ENCODE results near the gene GSN. TPM values are rescaled to one million over a fixed set of nuclear protein-coding genes. Genes with fewer than 3 reads are reported as not detected.
"Not testable (repeated sequence)": the region's sequence is repeated elsewhere in the genome, so short reads cannot be mapped to it uniquely, and the experiment has no call there.

Gene GSN
- polyA plus RNA-seq, 6 donors from 2014 or later = 3.3 to 13.5 (median 8.0) TPM

DNA sequence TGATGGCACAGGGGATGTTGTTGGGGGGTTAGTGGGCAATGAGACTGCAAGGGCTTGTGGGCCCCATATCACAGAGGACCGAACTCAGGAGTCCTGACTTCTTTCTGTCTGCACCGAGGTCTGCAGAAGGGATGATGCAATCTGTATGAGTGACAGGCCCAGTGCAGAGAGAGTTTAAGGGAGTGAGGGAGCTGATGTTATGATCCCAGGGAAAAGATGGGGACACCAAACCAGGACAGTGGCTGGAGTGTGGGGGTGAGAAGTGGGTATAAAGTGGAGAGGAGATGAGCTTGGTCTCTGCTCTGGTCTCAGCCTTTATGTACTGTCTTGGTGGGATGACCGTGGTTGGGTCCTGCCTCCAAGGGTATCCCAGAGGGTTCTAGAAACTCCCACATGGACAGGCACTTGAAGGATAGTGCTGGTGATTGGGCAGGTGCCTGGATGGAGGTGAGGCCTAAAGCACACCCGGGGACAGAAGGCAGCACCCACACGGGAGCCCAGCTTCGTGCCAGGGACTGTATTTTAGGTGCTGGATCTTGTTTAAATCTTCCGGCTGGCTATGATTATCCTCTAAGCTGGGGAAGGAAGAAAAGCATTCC lies 21.9 kb downstream of the GSN start:
- Mint-ChIP-seq H3K36me3 (peaks cover 0 to 7% of the 10 kb centered on the region in 2 donors), H3K27ac (peak overlapping the region in 3 of 6 donors; percentile 38 to 59 (median 41)), H3K27me3 (no peaks in the 10 kb centered on the region), H3K4me3 (no peak overlapping the region), H3K9me3 (no peaks in the 10 kb centered on the region), H3K4me1 (peaks cover 28 to 33% (median 29%) of the 10 kb centered on the region in 3 donors)
- no peak for DNase-seq
- no peak for ATAC-seq (ENCODE audit: low read depth in 2 of 2)

DNA sequence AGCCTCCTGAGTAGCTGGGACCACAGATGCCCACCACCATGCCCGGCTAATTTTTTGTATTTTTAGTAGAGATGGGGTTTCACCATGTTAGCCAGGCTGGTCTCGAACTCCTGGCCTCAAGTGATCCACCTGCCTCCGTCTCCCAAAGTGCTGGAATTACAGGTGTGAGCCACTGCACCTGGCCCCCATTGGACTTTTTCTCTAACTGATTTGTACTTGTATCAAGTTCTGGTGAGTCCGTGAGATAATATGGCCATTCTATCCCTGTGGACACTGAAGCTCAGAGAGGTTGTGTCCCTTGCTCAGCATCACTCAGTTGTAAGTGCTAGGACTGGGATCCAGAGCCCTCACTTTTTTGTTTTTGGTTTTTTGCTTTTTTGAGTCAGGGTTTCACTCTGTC lies 23.6 kb downstream of the GSN start:
- H3K27me3 Mint-ChIP-seq; H3K4me3 Mint-ChIP-seq; H3K36me3 Mint-ChIP-seq; DNase-seq; ATAC-seq (ENCODE audit: low read depth in 2 of 2); H3K9me3 Mint-ChIP-seq: not testable (repeated sequence)
- peaks cover 15 to 23% (median 17%) of the 10 kb centered on the region in 3 donors for H3K4me1 Mint-ChIP-seq
- peak overlapping the region in 1 of 6 donors; percentile 24 for H3K27ac Mint-ChIP-seq

DNA sequence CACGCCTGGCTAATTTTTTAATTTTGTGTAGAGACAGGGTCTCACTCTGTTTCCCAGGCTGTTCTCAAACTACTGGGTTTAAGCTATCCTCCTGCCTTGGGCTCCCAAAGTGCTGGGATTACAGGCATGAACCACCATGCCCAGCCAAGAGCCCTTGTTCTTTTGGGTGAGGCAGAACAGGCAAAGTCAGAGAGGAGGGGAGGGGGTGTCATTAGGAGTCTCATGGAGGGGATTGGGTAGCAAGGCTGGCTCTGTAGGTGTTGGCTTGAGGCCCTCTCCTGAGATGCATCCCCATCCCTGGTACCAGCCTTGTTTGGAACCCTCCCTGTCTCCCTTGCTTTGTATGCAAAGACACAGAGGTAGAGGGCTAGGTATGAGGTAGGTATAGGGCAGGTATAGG lies 24.1 kb downstream of the GSN start:
- H3K27ac Mint-ChIP-seq = peak overlapping the region in 1 of 6 donors; percentile 85
- no peaks in the 10 kb centered on the region for H3K27me3 Mint-ChIP-seq
- ATAC-seq (ENCODE audit: low read depth in 2 of 2) = no peak
- DNase-seq = no peak
- no peaks in the 10 kb centered on the region for H3K9me3 Mint-ChIP-seq
- H3K36me3 Mint-ChIP-seq = peaks cover 0 to 7% of the 10 kb centered on the region in 2 donors
- peaks cover 14 to 21% (median 16%) of the 10 kb centered on the region in 3 donors for H3K4me1 Mint-ChIP-seq
- H3K4me3 Mint-ChIP-seq = no peak overlapping the region

DNA sequence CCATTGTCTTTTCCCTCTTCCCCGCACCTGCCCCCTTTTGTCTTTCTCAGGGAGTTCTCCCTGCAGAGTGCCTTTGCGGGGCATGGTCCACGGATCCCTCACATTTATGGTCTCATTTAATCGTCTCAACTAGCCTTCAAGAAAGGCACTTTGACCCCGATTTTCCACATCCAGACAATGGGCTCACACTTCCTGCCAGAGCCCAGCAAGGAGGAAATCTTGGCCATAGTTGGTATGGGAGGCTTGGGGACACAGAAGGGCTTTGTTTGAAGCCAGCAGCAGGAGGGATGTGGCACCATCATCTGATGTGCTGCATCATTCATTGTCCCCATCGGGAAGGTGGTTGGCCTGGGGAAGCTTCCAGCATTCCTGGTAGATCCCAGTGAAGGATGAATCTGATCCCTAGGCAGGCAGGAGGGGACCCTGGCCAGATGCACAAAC lies 24.9 kb downstream of the GSN start:
- Mint-ChIP-seq H3K4me3 (no peak overlapping the region), H3K36me3 (peaks cover 0 to 7% of the 10 kb centered on the region in 2 donors), H3K4me1 (peaks cover 16 to 21% (median 16%) of the 10 kb centered on the region in 3 donors), H3K27me3 (no peaks in the 10 kb centered on the region), H3K27ac (no peak overlapping the region), H3K9me3 (no peaks in the 10 kb centered on the region)
- no peak for DNase-seq
- ATAC-seq (ENCODE audit: low read depth in 2 of 2) = no peak

DNA sequence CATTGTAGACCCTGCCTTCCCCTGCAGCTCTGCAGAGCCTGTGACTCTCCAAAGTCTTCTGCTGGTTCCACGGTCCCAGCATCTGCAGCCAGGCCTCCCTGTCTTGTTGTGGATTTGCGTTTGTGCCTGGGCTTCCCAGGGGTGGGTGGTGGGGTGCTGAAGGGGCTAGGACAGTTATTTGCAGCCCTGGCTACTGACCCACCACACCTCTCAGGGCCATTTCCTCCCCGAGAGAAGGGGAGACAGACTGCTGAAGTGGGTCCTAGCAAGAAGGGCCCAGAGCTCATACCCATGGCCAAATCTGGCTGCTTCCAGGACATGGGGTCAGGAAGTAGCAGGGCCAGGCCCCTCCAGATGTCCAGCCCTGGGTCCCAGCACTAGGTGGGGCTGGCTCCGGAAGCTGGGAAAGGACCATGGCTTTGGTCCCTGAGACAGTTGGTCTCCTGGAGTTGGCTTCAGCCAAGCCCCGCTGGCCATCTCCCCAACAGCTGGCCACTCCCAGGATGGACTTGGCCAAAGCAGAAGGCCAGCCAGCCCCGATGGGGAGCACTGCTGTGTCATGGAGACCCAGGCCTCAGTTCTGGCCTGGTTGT lies 26.3 kb downstream of the GSN start:
- ATAC-seq (ENCODE audit: low read depth in 2 of 2) (no peak), DNase-seq (no peak)
- Mint-ChIP-seq H3K27ac (no peak overlapping the region), H3K4me3 (no peak overlapping the region), H3K36me3 (no peaks in the 10 kb centered on the region), H3K9me3 (no peaks in the 10 kb centered on the region), H3K4me1 (peaks cover 19 to 22% (median 20%) of the 10 kb centered on the region in 3 donors), H3K27me3 (no peaks in the 10 kb centered on the region)

DNA sequence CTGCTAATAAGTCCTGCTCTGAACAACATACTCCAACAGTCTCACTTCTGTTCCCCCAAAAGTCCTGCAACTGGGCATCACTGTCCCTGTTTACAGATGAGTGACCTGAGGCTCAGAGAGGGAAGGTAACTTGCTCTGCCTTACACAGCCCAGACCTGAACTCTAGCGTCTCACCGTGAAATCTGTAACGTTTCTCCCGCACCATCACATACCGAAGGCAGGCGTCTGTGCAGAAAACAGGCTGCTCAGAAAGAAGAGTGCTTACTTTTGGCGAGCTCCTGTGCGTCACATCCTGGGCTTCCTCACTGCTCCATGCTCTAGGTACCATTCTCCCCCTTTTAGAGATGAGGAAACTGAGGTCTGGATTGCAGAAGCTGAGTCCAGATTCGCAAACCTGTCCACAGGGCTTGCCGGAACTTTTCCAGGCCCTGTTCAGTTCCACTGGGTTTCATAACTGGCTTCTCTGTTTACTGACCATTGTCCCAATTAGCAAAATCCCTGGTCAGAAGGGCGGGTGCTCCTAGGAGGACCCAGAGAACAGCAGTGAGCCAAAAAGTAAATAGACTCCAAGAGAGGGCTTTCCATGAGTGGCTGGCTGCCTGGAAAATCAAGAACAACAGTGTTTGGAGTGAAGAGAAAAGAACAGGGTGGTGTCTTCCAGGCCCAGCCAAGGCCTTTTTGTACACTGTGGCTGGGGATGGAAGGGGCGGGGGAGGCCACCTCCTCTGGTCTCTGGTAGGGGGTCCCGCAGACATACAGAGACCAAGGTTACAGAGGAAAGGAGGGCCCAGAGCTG lies 27.1 kb downstream of the GSN start:
- Mint-ChIP-seq H3K27me3 (peaks cover 1 to 3% (median 2%) of the 10 kb centered on the region in 3 donors), H3K36me3 (no peaks in the 10 kb centered on the region), H3K4me1 (peaks cover 13 to 19% (median 18%) of the 10 kb centered on the region in 3 donors), H3K27ac (peak overlapping the region in 1 of 6 donors; percentile 76), H3K4me3 (no peak overlapping the region), H3K9me3 (no peaks in the 10 kb centered on the region)
- DNase-seq = no peak
- no peak for ATAC-seq (ENCODE audit: low read depth in 2 of 2)

DNA sequence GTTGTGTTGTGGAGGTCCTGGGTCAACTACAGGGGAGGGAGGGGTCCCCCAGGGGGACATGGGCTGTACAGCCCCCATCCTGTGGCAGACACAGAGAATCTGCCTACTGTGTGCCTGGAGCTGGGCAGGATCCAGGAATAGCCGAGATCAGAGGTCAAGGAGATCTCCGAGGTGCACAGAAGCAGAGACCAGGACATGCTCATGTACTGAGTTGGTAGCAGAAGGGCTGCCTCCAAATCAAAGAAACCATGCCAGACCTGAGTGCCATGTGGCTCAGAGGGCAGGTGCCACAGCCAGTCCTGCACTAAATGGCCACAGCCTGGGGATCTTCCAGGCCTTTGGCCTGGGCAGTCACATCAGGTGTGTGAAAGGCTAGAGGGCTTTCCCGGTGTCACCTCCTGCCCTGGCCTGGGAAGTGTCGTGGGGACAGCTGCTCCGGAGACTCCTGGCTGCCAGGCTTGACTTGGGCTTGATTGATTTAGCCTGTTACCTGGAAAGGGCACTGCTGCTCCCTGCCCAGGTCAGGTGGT lies 27.8 kb downstream of the GSN start:
- peaks cover 5 to 9% (median 9%) of the 10 kb centered on the region in 3 donors for H3K27me3 Mint-ChIP-seq
- H3K9me3 Mint-ChIP-seq = no peaks in the 10 kb centered on the region
- H3K27ac Mint-ChIP-seq = no peak overlapping the region
- H3K4me3 Mint-ChIP-seq = no peak overlapping the region
- H3K36me3 Mint-ChIP-seq = no peaks in the 10 kb centered on the region
- peaks cover 20 to 26% (median 25%) of the 10 kb centered on the region in 3 donors for H3K4me1 Mint-ChIP-seq
- ATAC-seq (ENCODE audit: low read depth in 2 of 2) = no peak
- no peak for DNase-seq

DNA sequence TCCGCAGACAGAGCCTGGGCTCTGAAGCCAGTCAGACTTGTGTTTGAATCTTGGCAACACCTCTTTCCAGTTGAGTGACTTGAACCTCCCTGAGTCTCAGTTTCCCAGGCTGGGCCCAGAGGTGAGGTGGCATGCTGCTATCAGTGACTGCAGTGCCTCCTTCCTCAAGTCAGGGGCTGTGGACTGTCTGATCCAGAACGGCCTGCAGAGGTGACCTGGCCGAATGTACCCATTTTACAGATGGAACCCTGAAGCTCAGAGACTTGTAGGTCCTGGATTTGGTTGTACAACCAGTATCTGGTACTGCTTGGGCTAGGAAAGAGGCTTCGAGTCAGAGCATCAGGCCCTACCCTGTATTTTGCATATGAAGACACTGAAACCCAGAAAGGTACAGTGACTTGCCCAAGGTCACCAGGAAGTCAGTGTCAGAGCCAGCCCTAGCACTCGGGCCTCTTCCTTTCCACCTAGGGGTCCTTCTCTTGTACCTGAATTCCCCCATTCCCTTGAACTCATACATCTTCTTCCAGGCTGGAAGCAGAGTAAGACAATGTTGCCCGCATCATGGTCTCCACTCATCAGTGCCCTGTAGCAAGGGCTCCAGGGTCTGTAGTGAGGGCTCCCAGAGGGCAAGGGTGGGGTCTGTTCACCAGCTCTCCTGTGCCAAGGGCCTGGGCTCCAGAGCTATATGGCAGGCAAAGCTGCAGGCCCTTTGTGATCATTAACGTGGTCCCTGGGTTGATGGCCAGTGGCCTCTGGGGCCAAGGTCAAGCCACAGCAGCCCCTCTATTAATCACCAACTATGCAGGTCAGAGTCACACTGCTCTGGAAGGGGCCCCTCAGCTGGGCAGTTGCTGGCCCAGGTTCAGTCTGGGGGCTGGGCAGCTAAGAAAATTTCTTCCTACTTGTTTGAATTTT lies 28.5 kb downstream of the GSN start:
- peak overlapping the region in 1 of 6 donors; percentile 47 for H3K27ac Mint-ChIP-seq
- no peak for DNase-seq
- H3K9me3 Mint-ChIP-seq = no peaks in the 10 kb centered on the region

DNA sequence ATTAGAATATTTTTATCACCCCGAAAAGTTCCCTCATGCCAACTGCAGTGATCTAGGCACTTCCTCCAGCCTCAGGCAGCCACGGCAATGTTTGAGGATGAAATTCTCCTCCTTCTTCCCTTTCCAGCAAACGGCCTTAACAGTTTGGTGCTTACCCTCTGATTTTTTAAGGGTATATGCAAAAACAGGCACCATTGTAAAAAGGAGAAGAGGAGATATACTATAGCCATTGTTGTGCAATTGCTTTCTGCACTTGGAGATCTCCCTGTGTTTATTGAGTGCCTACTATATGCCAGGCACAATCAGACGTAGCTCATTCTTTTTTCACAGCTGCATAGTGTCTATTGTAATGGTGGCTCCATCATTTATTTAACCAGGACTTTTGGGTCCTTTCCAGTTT lies 29.4 kb downstream of the GSN start:
- DNase-seq = no peak
- H3K4me3 Mint-ChIP-seq = no peak overlapping the region

More for the DNA sequence above, 28.5 kb downstream of the GSN start:
- Mint-ChIP-seq H3K36me3 (no peaks in the 10 kb centered on the region), H3K27me3 (peaks cover 5 to 9% (median 9%) of the 10 kb centered on the region in 3 donors), H3K4me1 (peaks cover 20 to 29% (median 27%) of the 10 kb centered on the region in 3 donors), H3K4me3 (peak overlapping the region in 1 of 8 donors; percentile 28)
- ATAC-seq (ENCODE audit: low read depth in 2 of 2) = no peak

DNA sequence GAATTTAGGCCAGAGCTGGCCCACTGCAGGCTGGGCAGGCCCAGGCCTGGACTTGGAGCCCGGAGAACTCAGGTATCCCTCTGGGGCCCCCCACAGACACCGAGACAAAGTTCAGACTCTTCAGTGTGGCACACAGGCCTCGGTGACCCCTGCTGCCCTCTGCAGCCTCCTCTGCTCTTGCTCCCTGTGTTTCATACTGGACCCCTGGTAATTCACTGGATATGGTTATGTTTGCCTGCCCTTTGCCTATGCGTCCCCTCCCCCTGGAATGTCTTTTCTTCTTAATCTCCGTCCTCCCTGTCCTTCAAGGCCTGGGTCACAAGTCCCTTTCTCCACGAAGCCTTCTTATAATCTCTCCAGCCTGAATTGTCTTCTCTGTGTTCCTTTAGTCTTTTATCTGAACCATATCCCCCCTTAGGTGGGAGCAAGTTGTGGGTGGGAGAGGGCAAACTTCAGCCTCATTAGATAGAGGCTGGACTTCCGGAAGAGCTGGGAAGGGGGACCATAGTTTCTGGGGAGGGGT lies 30.1 kb downstream of the GSN start:
- H3K4me3 Mint-ChIP-seq = peak overlapping the region in 6 of 8 donors; percentile 51 to 92 (median 89)
- H3K36me3 Mint-ChIP-seq = no peaks in the 10 kb centered on the region
- peak overlapping the region in 2 of 6 donors; percentile 83 to 90 for H3K27ac Mint-ChIP-seq
- DNase-seq (no peak), ATAC-seq (ENCODE audit: low read depth in 2 of 2) (no peak)
- peaks cover 20 to 29% (median 27%) of the 10 kb centered on the region in 3 donors for H3K4me1 Mint-ChIP-seq
- H3K27me3 Mint-ChIP-seq = peaks cover 5 to 9% (median 9%) of the 10 kb centered on the region in 3 donors
- H3K9me3 Mint-ChIP-seq = no peaks in the 10 kb centered on the region

More for the DNA sequence above, 29.4 kb downstream of the GSN start:
- H3K9me3 Mint-ChIP-seq = no peaks in the 10 kb centered on the region
- H3K36me3 Mint-ChIP-seq = no peaks in the 10 kb centered on the region
- peaks cover 20 to 29% (median 27%) of the 10 kb centered on the region in 3 donors for H3K4me1 Mint-ChIP-seq
- ATAC-seq (ENCODE audit: low read depth in 2 of 2) = no peak
- peak overlapping the region in 3 of 6 donors; percentile 38 to 90 (median 83) for H3K27ac Mint-ChIP-seq
- H3K27me3 Mint-ChIP-seq = peaks cover 5 to 9% (median 9%) of the 10 kb centered on the region in 3 donors

DNA sequence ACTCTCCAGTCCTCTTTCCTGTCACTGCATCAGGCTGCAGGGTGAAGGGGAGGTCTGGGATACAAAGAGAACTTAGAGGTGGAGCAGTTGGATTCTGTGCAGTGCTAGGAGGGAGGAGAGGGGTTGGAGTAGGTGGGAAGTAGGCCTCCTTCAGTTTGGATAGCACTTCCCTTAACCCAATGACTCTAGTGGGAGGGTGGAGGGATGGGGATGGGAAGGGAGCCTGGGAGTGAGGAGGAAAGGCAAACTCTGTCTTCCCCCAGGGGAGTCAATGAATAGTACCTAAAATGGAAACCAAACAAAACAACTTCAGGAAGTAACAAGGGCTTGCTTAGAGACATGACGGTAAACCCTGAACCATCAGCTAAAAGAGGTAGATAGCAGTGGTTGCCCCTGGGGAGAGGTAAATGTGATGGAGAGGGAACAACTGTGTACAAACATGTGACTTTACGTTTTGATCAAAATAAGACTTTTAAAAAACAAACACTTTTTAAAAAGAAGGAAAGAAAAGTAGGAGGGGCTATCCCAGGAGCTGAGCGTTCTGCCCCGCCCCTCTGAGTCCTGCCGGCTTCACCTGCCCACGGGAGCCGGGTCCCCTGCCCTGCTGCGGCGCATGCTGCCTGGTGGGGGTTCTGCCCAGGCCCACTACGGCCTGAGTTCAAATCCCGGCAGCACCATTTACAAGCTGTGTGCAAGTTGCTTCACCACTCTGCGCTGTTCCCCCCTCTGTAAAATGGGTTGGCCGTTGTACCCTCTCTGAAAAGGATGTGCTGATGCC lies 30.9 kb downstream of the GSN start:
- Mint-ChIP-seq H3K27ac (peak overlapping the region in 5 of 6 donors; percentile 18 to 85 (median 48)), H3K4me3 (peak overlapping the region; percentile 62 to 92 (median 88)), H3K27me3 (peaks cover 5 to 9% (median 9%) of the 10 kb centered on the region in 3 donors), H3K9me3 (no peaks in the 10 kb centered on the region), H3K36me3 (no peaks in the 10 kb centered on the region), H3K4me1 (peaks cover 20 to 29% (median 27%) of the 10 kb centered on the region in 3 donors)
- ATAC-seq (ENCODE audit: low read depth in 2 of 2) (peak; percentile 59 to 65), DNase-seq (no peak)

All from naive B cell (primary cell).